HG02571 (cell line): ENCODE measurements around the gene PYGL.
"Not testable (repeated sequence)": the region's sequence is repeated elsewhere in the genome, so short reads cannot be mapped to it uniquely, and the experiment has no call there.

Source experiments
- ATAC-seq: cut with Tn5 transposase; IDR thresholded peaks from one replicate; pipeline ENCODE4 v1.9.1; 2021; ENCODE audit warnings: mild to moderate bottlenecking, moderate library complexity; ENCODE audit not compliant: unreplicated experiment

Gene PYGL

DNA sequence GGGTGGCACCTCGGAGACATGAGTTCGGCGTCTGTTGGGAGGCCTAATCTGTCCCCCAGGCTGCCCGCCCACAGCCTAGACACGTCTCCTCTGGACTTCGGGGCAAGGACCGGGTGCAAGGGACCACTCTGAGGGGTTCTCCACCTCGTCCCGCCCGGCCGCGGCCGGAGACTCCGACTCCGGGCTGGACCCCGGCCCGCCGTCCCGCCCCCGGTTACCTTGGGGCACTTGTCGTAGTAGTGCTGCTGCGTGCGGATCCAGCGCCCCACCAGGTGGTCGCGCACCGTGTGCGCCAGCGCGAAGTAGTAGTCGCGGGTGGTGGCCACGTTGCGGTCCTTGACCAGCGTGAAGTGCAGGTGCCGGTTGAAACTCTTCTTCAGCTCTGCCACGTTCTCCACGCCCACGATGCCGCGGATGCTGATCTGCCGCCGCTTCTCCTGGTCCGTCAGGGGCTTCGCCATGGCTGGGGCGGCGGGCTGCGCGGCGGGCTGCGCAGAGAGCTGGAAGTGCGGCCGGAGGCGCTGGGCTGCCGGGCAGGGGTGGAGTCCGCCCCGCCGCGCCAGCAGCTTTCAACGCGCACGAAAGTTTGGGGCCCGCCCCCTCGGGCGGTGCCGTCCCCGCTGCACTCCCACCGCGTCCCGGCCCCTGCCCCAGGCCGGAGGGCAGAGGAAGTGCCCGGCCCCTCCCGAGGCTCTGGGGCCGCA, at the start of gene PYGL:
Gene PYGL, minus strand, starts transcription at position 541 of the 704 bp plus-strand sequence. Its CDS starts 80 bp downstream, at position 461.
- ATAC-seq: no peak

DNA sequence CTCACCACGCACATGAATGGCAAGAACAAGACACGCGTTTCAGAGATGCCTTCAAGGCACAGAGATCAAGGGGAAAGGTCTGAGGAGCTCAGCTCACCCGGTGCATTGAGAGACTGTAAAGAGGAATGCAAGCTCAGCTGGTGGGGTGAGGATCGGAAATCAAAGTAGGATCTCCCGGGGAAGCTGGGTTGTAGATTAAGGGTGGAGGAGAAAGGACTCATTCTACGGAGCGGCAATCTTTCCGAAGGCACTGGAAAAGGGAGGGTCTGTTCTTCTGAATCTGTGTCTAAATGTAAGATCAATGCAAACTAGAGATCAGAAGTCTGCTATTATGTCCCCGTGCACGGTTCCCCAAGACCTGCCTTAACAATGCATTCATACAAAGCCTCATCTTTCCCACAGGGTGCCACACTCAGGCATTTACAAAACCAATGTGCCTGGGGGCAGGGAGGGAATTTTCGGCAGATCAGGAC, 41.6 kb upstream of the PYGL start:
- ATAC-seq: no peak

DNA sequence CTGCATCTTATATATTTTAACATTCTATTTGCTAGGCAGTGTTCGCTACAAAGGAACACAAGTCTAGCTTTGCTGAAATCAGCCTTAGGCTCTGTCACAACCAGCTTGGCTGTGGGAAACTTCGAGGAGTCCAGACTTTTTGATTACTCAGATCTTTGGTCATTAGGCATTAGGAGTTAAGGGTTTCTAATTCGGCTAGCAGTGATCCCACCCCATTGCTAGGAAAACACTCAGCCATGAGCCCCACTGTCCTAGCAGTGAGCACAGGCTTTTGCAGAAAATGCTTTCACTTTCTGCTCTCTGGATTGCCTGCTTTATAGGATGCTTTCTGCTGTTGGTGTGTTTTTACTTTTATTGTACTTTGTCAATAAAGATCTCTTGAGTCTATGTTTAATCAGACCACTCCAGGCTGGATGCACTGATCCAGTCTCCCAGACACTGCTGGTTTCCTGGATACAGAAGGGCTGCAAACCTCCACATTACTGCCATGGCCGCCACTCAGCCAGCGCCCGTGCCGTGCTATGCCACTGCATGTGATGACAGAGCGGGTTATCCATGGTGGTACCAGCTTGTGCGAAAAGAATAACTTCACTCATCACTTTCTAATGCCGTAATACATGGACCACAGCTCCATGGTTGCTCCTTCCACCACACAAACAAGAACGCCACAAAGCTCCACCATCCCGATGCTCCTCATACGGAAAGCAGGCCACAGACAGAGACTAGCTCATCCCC, 41.0 kb upstream of the PYGL start:
- no peak for ATAC-seq

DNA sequence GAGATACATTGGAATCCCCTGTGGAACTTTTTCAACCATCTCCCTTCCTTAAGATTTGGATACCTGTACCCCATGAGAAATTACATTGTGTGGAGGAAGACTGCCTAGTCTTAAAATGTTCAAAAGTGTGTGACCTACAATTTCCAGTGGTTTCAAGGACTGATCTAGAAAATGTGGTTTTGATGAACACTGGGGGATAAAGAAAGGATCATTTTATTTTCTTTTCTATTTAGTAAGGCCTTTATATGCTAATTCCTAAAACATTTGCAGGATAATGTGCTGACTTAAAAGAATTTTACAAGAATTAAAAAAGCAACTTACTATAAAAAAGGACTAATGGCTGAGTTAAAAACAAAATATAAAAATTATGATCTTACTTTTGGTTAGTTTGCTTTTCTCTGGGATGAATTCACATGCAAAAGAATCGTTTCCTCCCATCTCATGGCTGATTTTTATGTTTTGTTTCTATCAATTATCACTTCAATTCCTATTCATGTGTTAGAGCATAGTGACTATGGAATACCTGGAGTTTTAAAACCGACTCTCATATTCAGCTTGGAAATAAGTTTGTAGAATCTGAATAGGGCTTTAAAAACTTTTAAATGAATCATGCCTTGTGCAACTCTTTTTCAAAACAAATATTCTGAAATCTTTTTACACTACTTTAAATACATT, 39.9 kb upstream of the PYGL start:
- no peak for ATAC-seq

DNA sequence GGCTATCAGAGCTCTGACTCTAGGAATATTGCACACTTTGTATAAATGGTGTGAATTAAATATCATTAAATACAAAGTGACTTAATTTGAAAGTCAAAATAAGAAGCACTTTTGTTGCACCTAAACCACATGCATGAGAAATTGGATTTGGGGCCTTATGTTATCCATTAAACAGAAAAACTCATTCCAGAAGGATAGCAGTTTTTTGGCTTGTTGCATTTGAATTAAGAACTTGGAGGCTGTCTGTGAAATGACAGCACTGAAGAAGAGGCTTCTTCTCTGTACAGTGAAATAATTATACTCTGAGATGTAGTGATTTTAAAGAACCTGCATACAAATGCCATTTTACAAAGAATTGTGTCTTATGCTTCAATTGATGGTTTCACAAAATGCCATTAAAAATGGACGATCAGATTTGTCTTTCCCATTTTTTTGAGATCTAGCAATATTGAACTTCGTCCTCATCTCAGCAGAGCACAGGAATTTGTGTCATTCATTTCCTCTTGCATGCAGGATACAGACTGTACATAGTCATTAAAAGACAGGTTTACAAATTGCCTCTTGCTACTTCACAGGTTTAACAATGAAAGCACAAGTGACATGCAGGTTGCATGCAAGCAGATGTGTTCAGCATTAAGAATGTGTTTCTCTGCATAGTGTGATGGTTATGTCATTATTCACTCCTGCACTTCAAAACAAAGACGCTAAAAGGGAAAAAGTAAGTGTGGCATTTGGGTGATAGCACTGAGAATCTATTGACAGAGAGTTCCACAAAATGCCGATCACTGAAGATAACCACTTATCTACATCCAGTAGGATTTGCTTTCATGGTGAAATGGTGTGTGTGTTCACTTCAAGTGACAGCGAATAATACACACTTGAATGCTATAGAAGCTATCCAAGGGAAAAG, 35.9 kb upstream of the PYGL start:
- no peak for ATAC-seq

DNA sequence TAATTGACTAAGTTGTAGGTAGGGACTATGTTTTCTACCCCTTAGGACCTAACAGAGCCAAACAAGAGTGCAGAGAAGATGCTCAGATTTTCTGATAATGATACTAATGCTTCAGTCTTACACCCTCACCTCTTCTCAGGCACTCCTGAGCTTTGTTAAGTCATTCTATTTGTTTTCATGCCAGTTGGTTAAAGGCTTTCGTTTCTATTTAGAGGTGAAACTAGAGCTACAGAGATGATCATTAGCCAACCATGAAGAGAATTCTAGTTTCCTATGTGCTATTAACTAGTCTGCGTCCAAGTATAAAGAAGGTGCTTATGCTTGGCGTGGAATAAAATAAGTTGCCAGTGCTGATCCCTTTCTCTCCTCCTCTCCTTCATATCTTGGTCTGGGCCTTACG, 34.6 kb upstream of the PYGL start:
- ATAC-seq: no peak

DNA sequence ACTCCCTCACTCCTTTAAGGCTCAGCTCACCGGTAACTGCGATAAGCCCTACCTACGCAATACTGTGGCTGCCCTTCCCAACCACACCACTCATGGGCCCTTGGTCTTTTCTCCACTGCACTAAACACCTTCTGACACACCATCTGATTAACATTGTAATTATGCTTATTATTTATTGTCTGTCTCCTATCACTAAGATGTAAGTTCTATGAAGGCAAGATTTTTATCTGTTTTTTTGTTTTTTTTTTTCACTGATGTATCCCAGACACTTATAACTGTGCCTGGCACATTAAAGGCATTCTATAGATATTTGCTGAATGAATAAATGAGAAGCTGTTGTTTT, 34.2 kb upstream of the PYGL start:
- no peak for ATAC-seq

DNA sequence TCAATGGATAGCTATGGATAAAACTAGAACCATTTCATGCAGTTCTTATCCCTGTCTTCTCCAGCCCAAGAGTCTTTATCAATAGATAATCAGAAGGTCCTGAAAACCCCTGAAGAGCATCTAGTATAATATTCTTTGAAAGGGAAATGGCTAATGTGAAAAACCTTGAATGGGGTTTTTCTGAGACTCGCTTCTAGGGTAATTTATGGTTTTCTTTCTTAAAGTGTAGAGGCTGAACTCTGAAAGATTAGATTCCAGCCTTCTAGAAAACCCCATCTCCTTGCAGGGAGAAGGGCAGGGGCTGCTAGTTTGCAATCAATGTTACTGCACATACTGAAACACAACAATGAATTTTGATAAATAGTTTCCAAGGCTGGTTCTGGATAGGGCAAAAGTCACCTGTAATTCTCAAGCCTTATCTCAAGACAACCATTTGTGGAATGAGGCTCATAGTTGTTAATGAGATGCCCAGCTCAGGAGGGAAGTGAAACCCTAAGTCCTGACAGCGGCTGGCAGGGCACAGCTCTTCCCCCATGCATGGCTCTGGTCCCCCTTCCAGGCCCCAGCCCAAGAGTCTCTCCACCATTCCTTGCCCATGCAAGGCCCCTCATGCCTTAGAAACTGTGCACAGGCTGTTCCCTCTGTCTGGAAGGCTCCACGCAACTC, 33.7 kb upstream of the PYGL start:
- no peak for ATAC-seq

DNA sequence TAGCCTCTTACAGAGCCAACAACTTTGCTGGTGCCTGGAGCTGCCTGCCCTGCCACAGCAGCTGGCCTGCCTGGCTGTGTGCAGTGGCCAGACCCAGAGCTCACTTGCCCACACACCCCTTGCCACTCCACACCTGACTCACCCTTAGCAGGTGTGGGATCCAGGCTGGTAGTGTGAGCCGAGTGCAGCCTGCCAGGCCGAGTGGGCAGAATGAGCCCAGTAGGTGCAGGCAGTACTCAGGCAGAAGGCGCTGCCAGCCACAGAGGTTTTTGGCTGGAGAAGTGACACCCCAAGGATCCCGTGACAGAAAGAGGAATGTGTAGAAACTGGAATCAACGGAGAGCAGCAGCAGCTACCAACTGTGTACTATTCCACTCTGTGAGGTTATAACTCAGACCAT, 29.8 kb upstream of the PYGL start:
- ATAC-seq: no peak

DNA sequence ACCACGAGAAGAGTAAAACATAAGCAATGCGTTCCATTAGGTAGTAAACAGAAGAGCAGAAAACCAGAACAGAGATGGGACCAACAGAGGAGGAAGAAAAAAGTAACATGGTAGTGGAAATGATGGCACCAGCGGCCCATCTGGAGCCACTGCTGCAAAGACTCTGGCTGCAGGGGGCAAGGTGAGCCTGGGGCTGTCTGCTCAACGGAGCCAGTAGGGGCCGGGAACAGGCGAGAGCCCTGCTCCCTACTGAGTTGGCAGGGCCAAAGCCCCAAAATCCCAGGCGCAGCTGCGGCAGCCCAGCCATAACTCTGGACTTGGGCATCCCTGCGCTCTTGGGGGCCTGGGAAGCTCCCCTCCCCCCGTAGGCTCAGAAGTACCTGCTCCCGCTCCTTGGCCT, 28.5 kb upstream of the PYGL start:
- no peak for ATAC-seq

DNA sequence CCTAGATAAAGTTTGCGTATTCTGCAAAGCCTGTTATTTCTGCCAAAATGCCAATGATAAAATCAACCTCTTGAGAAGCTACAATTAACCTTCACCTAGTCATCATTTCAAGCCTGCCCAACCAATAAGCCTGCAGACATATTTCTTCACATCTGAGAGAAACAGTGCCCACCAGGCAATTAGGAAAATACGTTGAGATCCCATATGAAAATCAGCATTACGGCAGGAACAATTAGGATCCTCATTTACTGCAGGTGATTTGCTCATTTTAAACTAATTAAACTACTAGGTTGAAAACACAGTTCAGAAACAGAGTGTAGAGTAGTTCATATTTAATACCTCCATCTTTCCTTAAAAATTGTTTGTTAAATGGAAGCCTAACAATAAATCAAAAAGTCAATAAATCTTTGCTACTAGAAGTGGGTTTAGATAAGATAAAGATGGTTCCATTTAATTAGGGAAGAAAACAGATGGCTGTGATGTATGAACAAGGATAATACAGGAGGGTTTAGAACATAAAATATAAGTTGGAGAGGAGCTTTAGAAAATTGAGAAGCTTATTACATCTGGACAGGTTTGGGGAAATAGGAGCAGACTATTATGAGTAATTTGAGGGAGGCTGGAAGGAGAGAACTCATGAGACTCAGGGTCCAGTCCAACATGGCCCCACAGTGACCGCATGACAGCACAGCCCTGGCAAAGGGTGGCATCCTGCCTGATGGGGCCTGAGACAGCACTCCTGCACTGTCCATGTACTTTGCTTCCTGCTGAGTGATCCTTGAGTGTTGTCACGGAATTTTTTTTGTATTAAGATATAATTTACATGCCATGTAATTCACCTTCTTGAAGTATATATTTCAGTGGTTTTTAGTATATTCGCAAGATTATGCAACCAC, 26.9 kb upstream of the PYGL start:
- ATAC-seq: no peak

DNA sequence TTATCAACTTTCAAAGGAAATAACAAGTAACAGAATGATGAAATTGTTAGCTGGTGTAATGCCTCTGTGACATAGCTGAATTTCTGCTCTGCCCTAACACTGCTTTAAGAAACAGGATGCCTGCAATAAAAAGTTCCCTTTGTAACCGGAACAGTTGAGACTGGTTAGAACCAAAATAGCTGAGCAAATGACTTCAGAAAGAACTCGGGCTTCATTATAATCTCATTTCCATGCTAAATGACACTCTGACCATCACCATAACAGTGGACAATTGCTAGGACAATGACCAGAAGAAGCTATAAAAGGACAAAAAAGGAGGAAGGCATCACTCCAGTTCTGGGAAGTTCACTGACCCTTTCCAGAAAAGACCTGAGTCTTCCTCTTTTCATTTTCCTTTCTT, 23.5 kb upstream of the PYGL start:
- ATAC-seq: no peak

DNA sequence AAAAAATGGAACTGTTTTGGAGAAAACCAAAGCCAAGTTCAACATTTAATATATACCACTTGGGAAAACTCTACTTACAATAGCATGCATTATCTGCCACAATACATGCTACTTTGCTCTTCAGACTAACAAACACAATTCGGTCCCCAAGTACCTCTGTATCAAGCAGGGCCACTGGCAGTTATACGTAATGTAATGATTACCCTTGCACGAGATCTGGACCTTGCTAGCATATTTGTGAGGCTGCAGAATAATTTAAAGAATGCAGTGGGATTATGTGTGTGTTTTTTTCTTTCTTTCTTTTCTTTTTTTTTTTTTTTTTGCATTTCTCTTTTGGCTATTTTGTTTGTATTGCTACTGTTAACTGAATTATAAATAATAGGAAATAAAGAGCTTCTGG, 22.8 kb upstream of the PYGL start:
- no peak for ATAC-seq

DNA sequence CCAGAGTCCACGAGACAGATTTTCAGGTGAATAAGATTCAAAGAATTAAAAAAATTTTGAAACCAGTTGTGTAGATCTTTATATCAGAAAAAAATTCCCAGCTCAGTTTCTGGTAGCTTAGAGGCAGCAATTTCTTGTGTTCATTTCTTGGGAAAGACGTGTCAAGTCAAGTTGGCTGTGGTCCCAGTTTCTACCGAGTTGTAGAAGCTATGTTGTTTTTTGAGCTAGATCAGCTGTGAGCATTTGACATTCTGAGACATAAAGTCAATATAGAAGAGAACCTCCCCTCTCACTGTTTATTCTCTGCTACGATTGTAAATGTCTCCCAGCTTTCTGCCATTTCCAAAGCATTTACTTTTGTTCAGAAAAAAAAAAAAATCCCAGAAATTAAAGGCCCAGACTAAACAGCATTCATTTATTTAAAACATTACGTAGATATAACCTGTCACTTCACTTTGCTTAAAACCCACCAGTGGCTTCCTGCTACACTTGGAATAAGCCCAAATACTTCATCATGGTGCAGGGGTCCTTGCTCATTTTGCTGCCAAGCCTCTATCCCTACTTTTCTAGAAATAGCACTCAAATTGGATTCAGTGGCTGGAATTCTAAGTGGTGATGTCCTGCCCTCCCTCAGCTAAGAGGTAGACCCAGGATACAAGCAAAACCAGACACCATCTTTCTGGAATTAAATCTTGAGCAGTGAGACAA, 20.6 kb upstream of the PYGL start:
- no peak for ATAC-seq

DNA sequence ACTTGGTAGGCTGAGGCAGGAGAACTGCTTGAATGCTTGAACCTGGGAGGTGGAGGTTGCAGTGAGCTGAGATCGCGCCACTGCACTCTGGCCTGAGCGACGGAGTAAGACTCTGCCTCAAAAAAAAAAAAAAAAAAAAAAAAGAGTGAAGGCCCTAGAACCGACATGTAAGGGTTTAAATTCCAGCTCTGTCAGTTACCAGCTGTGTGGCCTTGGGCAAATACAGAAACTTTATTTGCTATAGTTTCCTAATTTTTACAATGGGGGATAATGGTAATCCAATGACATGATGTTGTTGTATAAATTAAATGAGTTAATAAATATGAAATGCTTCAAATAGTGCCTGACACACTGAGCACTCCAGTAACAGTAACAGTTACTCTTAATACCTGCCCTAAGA, 19.6 kb upstream of the PYGL start:
- ATAC-seq: no peak

DNA sequence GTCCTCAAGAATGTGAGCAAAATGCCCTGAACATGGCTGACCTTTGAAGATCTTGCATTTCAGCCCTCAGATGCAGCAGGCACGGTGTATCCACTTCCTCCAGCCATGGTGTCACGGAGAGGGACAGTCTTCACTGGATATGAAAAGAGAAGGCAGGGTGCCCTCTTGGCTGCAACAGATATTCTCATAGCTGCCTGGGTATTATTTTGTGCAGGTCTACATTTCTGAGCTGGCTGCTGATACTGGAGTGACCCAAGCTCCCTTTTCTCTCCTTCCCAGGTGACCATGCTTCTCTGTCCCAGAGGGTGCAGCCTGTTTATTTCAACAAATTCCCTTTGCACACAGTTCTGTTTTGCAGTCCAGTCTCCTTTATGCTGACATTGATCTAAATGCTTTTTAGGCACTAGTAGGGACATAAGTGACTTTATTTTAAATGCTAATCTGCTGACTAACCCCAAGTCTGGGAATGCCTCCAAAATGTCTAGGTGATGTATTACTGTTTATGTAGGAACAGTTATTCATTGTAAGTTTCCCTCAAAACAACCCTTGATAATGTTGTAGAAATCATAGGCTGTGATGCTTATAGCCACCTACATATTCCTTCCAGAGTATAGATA, 17.4 kb upstream of the PYGL start:
- ATAC-seq: no peak

DNA sequence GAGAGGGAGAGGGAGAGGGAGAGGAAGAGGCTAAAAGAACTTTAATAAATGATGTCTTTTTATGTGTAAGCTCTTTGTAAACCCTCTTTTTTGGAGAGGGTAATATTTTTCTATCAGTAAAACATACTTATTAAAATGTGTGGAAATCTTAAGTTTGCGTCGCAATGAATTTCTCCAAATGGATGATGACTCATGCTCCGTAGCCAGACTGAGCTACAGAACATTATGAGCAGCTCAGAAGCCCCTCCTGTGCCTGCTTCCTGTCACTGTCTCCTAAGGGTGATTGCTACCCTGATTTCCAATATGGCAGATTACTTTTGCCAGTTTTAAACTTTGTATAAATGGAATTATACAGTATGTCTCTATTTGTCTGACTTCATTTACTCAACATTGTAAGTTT, 13.0 kb upstream of the PYGL start:
- no peak for ATAC-seq

DNA sequence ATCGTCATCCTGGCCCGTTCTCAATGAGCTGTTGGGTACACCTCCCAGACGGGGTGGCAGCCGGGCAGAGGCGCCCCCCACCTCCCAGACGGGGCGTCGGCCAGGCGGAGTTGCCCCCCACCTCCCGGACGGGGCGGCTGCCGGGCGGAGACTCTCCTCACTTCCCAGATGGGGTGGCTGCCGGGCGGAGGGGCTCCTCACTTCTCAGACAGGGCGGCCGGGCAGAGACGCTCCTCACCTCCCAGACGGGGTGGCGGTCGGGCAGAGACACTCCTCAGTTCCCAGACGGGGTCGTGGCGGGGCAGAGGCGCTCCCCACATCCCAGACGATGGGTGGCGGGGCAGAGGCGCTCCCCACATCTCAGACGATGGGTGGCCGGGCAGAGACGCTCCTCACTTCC, 12.1 kb upstream of the PYGL start:
- not testable (repeated sequence) for ATAC-seq
